Bone marrow (tissue), 2 donors: ENCODE measurements around the gene SERPINE1.

ENCODE experiments used
- DNase-seq, 2 donors: peaks; one replicate each; lab custom pipeline; 2025; lab: John Stamatoyannopoulos, UW

SERPINE1 gene

GRCh38 chr7:101170617-101171441, 43.9 kb downstream of the SERPINE1 start:
- DNase-seq = no peak

GRCh38 chr7:101171442-101171837, 44.5 kb downstream of the SERPINE1 start:
- no peak for DNase-seq

- DNase-seq = no peak
Measured at GRCh38 chr7:101172005-101172853, 45.3 kb downstream of the SERPINE1 start.

GRCh38 chr7:101172854-101173751, 46.2 kb downstream of the SERPINE1 start:
- peak in 1 of 2 donors; percentile 28 for DNase-seq

- peak in 1 of 2 donors; percentile 45 for DNase-seq
Measured at GRCh38 chr7:101173752-101174244, 46.9 kb downstream of the SERPINE1 start.

GRCh38 chr7:101174322-101174854, 47.5 kb downstream of the SERPINE1 start:
- DNase-seq = no peak

GRCh38 chr7:101175664-101176063, 48.8 kb downstream of the SERPINE1 start:
- DNase-seq = no peak

- DNase-seq = no peak
Measured at GRCh38 chr7:101177644-101178043, 50.7 kb downstream of the SERPINE1 start.

GRCh38 chr7:101179117-101179516, 52.2 kb downstream of the SERPINE1 start:
- no peak for DNase-seq

- no peak for DNase-seq
Measured at GRCh38 chr7:101179713-101180112, 52.8 kb downstream of the SERPINE1 start.

GRCh38 chr7:101180130-101180755, 53.3 kb downstream of the SERPINE1 start, which contains the start of gene NAT16:
Gene NAT16, minus strand, starts transcription at chr7:101180293. Its CDS starts 5,486 bp downstream, at chr7:101174807.
- no peak for DNase-seq

GRCh38 chr7:101185258-101185839, 58.4 kb downstream of the SERPINE1 start:
- no peak for DNase-seq

- DNase-seq = no peak
Measured at GRCh38 chr7:101186194-101186593, 59.3 kb downstream of the SERPINE1 start.

GRCh38 chr7:101186844-101187428, 60.0 kb downstream of the SERPINE1 start:
- DNase-seq = no peak
